ENCODE results near the gene PDE11A. TPM values are rescaled to one million over a fixed set of nuclear protein-coding genes. Genes with fewer than 3 reads are reported as not detected.

Gene PDE11A
- total and polyA plus RNA-seq, 2 of the 13 experiments (the other 11 are each of a cell fraction or from before 2014, with no cell fraction given): 1.2 to 1.7 TPM

- Histone ChIP-seq H3K4me3 (replicated peaks in 1 of 3; ENCODE audit: insufficient read depth in 1 of 3, low read depth in 2 of 3, low read length in 3 of 3) (no peak overlapping the region), H3K9ac (ENCODE audit: insufficient read depth, low read depth, low read length) (no peak overlapping the region), H2AFZ (ENCODE audit: low read length) (no peak overlapping the region), H4K20me1 (ENCODE audit: insufficient read depth, low read length) (no peaks in the 10 kb centered on the region), H3K27me3 (ENCODE audit: control insufficient read depth in 1 of 2, insufficient read depth in 2 of 2, low read length in 2 of 2) (no peaks in the 10 kb centered on the region), H3K27ac (ENCODE audit: extremely low read length, insufficient read depth, low read length) (no peak overlapping the region), H3K9me3 (ENCODE audit: low read length) (no peaks in the 10 kb centered on the region), H3K36me3 (replicated peaks in 1 of 2; ENCODE audit: control insufficient read depth in 1 of 2, insufficient read depth in 2 of 2, low read length in 2 of 2) (no peaks in the 10 kb centered on the region), H3K79me2 (ENCODE audit: insufficient read depth, low read length) (no peaks in the 10 kb centered on the region), H3K4me1 (ENCODE audit: insufficient read depth, low read length) (peaks cover 42% of the 10 kb centered on the region), H3K4me2 (ENCODE audit: low read depth, low read length) (no peak overlapping the region)
- in situ Hi-C loops (cut with HindIII; ENCODE audit: extremely low pct_ligation_motif_present, low pct_unique_long_range_greater_than_20kb): no loop called here
- no peak for TF ChIP-seq KLF13 (CRISPR knock-in tag; IDR thresholded peaks at IDR 0.05)
- no peak for TF ChIP-seq AKAP8 (CRISPR knock-in tag; IDR thresholded peaks at IDR 0.05)
- no peak for TF ChIP-seq HOXA3 (CRISPR knock-in tag; IDR thresholded peaks at IDR 0.05)
- TF ChIP-seq ZNF607 (CRISPR knock-in tag; IDR thresholded peaks at IDR 0.05; ENCODE audit: borderline replicate concordance): no peak
- TF ChIP-seq ZFP36 (IDR thresholded peaks at IDR 0.05; ENCODE audit: borderline replicate concordance, low read depth, low read length, partially characterized antibody): no peak
- no peak for TF ChIP-seq ZNF414 (CRISPR knock-in tag; IDR thresholded peaks at IDR 0.05)
- no peak for TF ChIP-seq ZNF367 (CRISPR knock-in tag; IDR thresholded peaks at IDR 0.05; ENCODE audit: borderline replicate concordance)
- TF ChIP-seq, protein P1, sequence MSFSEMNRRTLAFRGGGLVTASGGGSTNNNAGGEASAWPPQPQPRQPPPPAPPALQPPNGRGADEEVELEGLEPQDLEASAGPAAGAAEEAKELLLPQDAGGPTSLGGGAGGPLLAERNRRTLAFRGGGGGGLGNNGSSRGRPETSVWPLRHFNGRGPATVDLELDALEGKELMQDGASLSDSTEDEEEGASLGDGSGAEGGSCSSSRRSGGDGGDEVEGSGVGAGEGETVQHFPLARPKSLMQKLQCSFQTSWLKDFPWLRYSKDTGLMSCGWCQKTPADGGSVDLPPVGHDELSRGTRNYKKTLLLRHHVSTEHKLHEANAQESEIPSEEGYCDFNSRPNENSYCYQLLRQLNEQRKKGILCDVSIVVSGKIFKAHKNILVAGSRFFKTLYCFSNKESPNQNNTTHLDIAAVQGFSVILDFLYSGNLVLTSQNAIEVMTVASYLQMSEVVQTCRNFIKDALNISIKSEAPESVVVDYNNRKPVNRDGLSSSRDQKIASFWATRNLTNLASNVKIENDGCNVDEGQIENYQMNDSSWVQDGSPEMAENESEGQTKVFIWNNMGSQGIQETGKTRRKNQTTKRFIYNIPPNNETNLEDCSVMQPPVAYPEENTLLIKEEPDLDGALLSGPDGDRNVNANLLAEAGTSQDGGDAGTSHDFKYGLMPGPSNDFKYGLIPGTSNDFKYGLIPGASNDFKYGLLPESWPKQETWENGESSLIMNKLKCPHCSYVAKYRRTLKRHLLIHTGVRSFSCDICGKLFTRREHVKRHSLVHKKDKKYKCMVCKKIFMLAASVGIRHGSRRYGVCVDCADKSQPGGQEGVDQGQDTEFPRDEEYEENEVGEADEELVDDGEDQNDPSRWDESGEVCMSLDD (CRISPR knock-in tag; IDR thresholded peaks at IDR 0.05; ENCODE audit: borderline replicate concordance): no peak
- TF ChIP-seq ZNF784 (CRISPR knock-in tag; IDR thresholded peaks at IDR 0.05; ENCODE audit: borderline replicate concordance): no peak
- TF ChIP-seq CEBPZ (IDR thresholded peaks at IDR 0.05; ENCODE audit: low read length): no peak
- no peak for TF ChIP-seq SCMH1 (CRISPR knock-in tag; IDR thresholded peaks at IDR 0.05; ENCODE audit: borderline replicate concordance)
- no peak for TF ChIP-seq ATM (IDR thresholded peaks at IDR 0.05; ENCODE audit: borderline replicate concordance)
- no peak for TF ChIP-seq HOMEZ (CRISPR knock-in tag; IDR thresholded peaks at IDR 0.05; ENCODE audit: low read depth)
- intact Hi-C loops (cut with micrococcal nuclease; ENCODE audit: unreplicated experiment): no loop called here
- CTCF ChIA-PET (ENCODE audit: low intra/inter-chr PET ratio, low total read pairs): no interaction called here
- no TSS peak for BruUV-seq (replicated peaks)
- DNase-seq (ENCODE audit: low spot score) (no peak), FAIRE-seq (no peak), ATAC-seq (no peak)
- POLR2A ChIA-PET: no interaction called here
- WGBS (ENCODE audit: low lambda C conversion rate): 71% methylated on average over 2 of the region's 2 CpGs
These were observed 497.2 kb downstream of the PDE11A start for GRCh38 chr2:177575358-177575757.
